ENCODE measurements around the gene SDR9C7. TPM values are rescaled to one million over a fixed set of nuclear protein-coding genes. Genes with fewer than 3 reads are reported as not detected.
A peak's percentile ranks its signal among the peaks of the same experiment; 100 is the strongest.

Gene SDR9C7
- total RNA-seq, 2 donors from 2014 or later = not detected

GRCh38 chr12:56935752-56936151, 1.5 kb upstream of the SDR9C7 start:
- no peak overlapping the region for H3K27ac ChIP-seq
- H3K9me3 ChIP-seq = no peaks in the 10 kb centered on the region
- ATAC-seq (no peak), DNase-seq (no peak)
- intact Hi-C loops (cut with DNase I) = no loop called here
- H3K27me3 ChIP-seq = no peaks in the 10 kb centered on the region
- H3K36me3 ChIP-seq (replicated peaks in 1 of 2; ENCODE audit: insufficient read depth in 1 of 2, low read depth in 2 of 2) = no peaks in the 10 kb centered on the region
- H3K4me3 ChIP-seq = no peak overlapping the region
- TF ChIP-seq CTCF (IDR thresholded peaks at IDR 0.05) (no peak), POLR2A (IDR thresholded peaks at IDR 0.05) (no peak)
- H3K4me1 ChIP-seq = no peaks in the 10 kb centered on the region
- 50 to 74% methylated on average over 2 of the region's 2 CpGs for WGBS, 2 donors

- Histone ChIP-seq H3K4me1 (no peaks in the 10 kb centered on the region), H3K9me3 (no peaks in the 10 kb centered on the region), H3K4me3 (no peak overlapping the region), H3K36me3 (replicated peaks in 1 of 2; ENCODE audit: insufficient read depth in 1 of 2, low read depth in 2 of 2) (no peaks in the 10 kb centered on the region), H3K27me3 (no peaks in the 10 kb centered on the region), H3K27ac (no peak overlapping the region)
- no peak for DNase-seq
- TF ChIP-seq CTCF (IDR thresholded peaks at IDR 0.05) (no peak), POLR2A (IDR thresholded peaks at IDR 0.05) (no peak)
- ATAC-seq = no peak
- intact Hi-C loops (cut with DNase I) = no loop called here
- WGBS, 2 donors = 33 to 56% methylated on average over 2 of the region's 2 CpGs
Measured at GRCh38 chr12:56935157-56935556, 949 bp upstream of the SDR9C7 start.

GRCh38 chr12:56932867-56933266, 1.3 kb downstream of the SDR9C7 start:
- 82 to 88% methylated on average over 1 of the region's 1 CpG for WGBS, 2 donors
- peak in 1 of 4 donors; percentile 42 for DNase-seq
- intact Hi-C loops (cut with DNase I) = no loop called here

GRCh38 chr12:56932146-56932545, 2.1 kb downstream of the SDR9C7 start:
- Histone ChIP-seq H3K4me1 (no peaks in the 10 kb centered on the region), H3K36me3 (replicated peaks in 1 of 2; ENCODE audit: insufficient read depth in 1 of 2, low read depth in 2 of 2) (no peaks in the 10 kb centered on the region), H3K9me3 (no peaks in the 10 kb centered on the region), H3K4me3 (no peak overlapping the region), H3K27ac (no peak overlapping the region), H3K27me3 (no peaks in the 10 kb centered on the region)
- 71% methylated on average over 5 of the region's 5 CpGs for WGBS, 2 donors
- TF ChIP-seq CTCF (IDR thresholded peaks at IDR 0.05) = no peak
- no peak for TF ChIP-seq POLR2A (IDR thresholded peaks at IDR 0.05)
- ATAC-seq = no peak
- intact Hi-C loops (cut with DNase I) = no loop called here
- no peak for DNase-seq

More at GRCh38 chr12:56932867-56933266, 1.3 kb downstream of the SDR9C7 start:
- no peak overlapping the region for H3K4me3 ChIP-seq
- no peak for ATAC-seq
- H3K36me3 ChIP-seq (replicated peaks in 1 of 2; ENCODE audit: insufficient read depth in 1 of 2, low read depth in 2 of 2) = no peaks in the 10 kb centered on the region
- H3K4me1 ChIP-seq = no peaks in the 10 kb centered on the region
- H3K27me3 ChIP-seq = no peaks in the 10 kb centered on the region
- no peak overlapping the region for H3K27ac ChIP-seq
- no peak for TF ChIP-seq POLR2A (IDR thresholded peaks at IDR 0.05)
- TF ChIP-seq CTCF (IDR thresholded peaks at IDR 0.05) = no peak
- no peaks in the 10 kb centered on the region for H3K9me3 ChIP-seq

- TF ChIP-seq POLR2A (IDR thresholded peaks at IDR 0.05) (no peak), CTCF (IDR thresholded peaks at IDR 0.05) (no peak)
- Histone ChIP-seq H3K4me3 (no peak overlapping the region), H3K9me3 (no peaks in the 10 kb centered on the region), H3K27ac (peak overlapping the region in 1 of 4 donors; percentile 33), H3K27me3 (no peaks in the 10 kb centered on the region), H3K4me1 (no peaks in the 10 kb centered on the region), H3K36me3 (replicated peaks in 1 of 2; ENCODE audit: insufficient read depth in 1 of 2, low read depth in 2 of 2) (no peaks in the 10 kb centered on the region)
- ATAC-seq (no peak), DNase-seq (peak in 2 of 4 donors; percentile 11 to 37)
- intact Hi-C loops (cut with DNase I) = no loop called here
- WGBS, 2 donors = 69 to 77% methylated on average over 2 of the region's 2 CpGs
Measured at GRCh38 chr12:56931474-56931978, 2.7 kb downstream of the SDR9C7 start.

All from body of pancreas (tissue), 4 donors.